OCI-LY7 (cell line): ENCODE results near the gene CCDC178. TPM values are rescaled to one million over a fixed set of nuclear protein-coding genes. Genes with fewer than 3 reads are reported as not detected.

Experiments used
- BruUV-seq: library from RNA; stranded (reverse); fragments of 400-500 nt; replicated peaks from 2 replicates; lab custom pipeline; 2021; lab: Mats Ljungman, UMichigan
- CTCF ChIA-PET: fragments of 300-600 bp; sonication (Branson Sonifier 250); formaldehyde crosslinking; loops from one replicate; lab custom pipeline; 2022; ENCODE audit warnings: antibody characterized with exemption; ENCODE audit not compliant: unreplicated experiment; lab: Charles Lee
- POLR2A ChIA-PET: fragments of 300-600 bp; sonication (Branson Sonifier 250); formaldehyde crosslinking; loops from one replicate; lab custom pipeline; 2022; ENCODE audit warnings: antibody characterized with exemption; lab: Charles Lee
- DNase-seq: peaks from one replicate; pipeline ENCODE4 v3.0.0-alpha.2; 2015; ENCODE audit warnings: low spot score
- H2AFZ ChIP-seq: fragments of 200-600 bp; sonication (generic), shearing (Covaris generic); 2 replicates; pipeline ENCODE4 v1.6.1; 2014; ENCODE audit warnings: mild to moderate bottlenecking, antibody characterized with exemption, low read length, moderate library complexity
- H3K27ac ChIP-seq: fragments of 200-600 bp; sonication (generic); 2 replicates; pipeline ENCODE4 v1.5.1; 2014; ENCODE audit warnings: mixed run types, low read depth, mild to moderate bottlenecking, moderate library complexity, low read length, inconsistent platforms; ENCODE audit not compliant: poor library complexity, severe bottlenecking
- H3K36me3 ChIP-seq: fragments of 200-600 bp; sonication (generic); 2 replicates; pipeline ENCODE4 v1.6.1; 2014; ENCODE audit warnings: mild to moderate bottlenecking, antibody characterized with exemption, low read length, moderate library complexity, mixed read lengths; ENCODE audit not compliant: insufficient read depth
- H3K4me1 ChIP-seq: fragments of 200-600 bp; sonication (generic); 2 replicates; pipeline ENCODE4 v1.5.1; 2014; ENCODE audit warnings: mild to moderate bottlenecking, low read length; ENCODE audit not compliant: insufficient read depth, poor library complexity, severe bottlenecking
- H3K4me2 ChIP-seq: fragments of 200-600 bp; sonication (generic); 2 replicates; pipeline ENCODE4 v1.6.1; 2014; ENCODE audit warnings: mild to moderate bottlenecking, low read length
- H3K4me3 ChIP-seq: fragments of 200-600 bp; sonication (generic); 2 replicates; pipeline ENCODE4 v1.5.1; 2014; ENCODE audit warnings: mild to moderate bottlenecking, low read depth, low read length; ENCODE audit not compliant: poor library complexity, severe bottlenecking
- H3K79me2 ChIP-seq: fragments of 200-600 bp; sonication (generic); 2 replicates; pipeline ENCODE4 v1.6.1; 2016; ENCODE audit warnings: low read depth, mild to moderate bottlenecking, low read length, moderate library complexity, mixed read lengths; ENCODE audit not compliant: insufficient read depth
- H3K9me2 ChIP-seq: fragments of 200-600 bp; sonication (generic); 2 replicates; pipeline ENCODE4 v1.6.1; 2016; ENCODE audit warnings: mild to moderate bottlenecking, low read length, mixed read lengths; ENCODE audit not compliant: insufficient read depth
- H3K9me3 ChIP-seq: fragments of 200-600 bp; sonication (generic); 2 replicates; pipeline ENCODE4 v1.6.1; 2014; ENCODE audit warnings: mild to moderate bottlenecking, mixed run types, low read length, mixed read lengths
- H4K20me1 ChIP-seq: fragments of 200-600 bp; sonication (generic); 2 replicates; pipeline ENCODE4 v1.6.1; 2014; ENCODE audit warnings: mild to moderate bottlenecking, antibody characterized with exemption, low read length, moderate library complexity, mixed read lengths; ENCODE audit not compliant: insufficient read depth
- CTCF ChIP-seq: fragments of 200-600 bp; sonication (generic); conservative IDR thresholded peaks from 2 replicates; pipeline ENCODE4 v1.5.1; 2014; ENCODE audit warnings: mild to moderate bottlenecking, antibody characterized with exemption, low read length, moderate library complexity, mixed read lengths
- EZH2phosphoT487 ChIP-seq: fragments of 200-600 bp; sonication (generic); IDR thresholded peaks from 2 replicates; pipeline ENCODE4 v1.6.1; 2018; ENCODE audit warnings: low read depth, borderline replicate concordance, mild to moderate bottlenecking, mixed run types, antibody characterized with exemption, low read length, moderate library complexity, mixed read lengths
- intact Hi-C: fragments of 100-400 bp; cut with micrococcal nuclease; formaldehyde crosslinking; loops from one replicate; pipeline ENCODE4 v1.10.0; 2022; ENCODE audit not compliant: unreplicated experiment
- total RNA-seq, 2 experiments: library from RNA; depleted of rRNA in 1 of 2; stranded (reverse); fragments of >200 nt in 1 of 2; shearing (Covaris generic) in 1 of 2; gene quantifications; 2 replicates each; pipeline ENCODE4 v1.2.3, GENCODE V29; 2014 to 2022

Gene CCDC178
- total RNA-seq, 2 experiments from 2014 or later = not detected

GRCh38 chr18:33115917-33116316, 324.6 kb downstream of the CCDC178 start:
- no peaks in the 10 kb centered on the region for H3K79me2 ChIP-seq
- CTCF ChIA-PET = no interaction called here
- H3K36me3 ChIP-seq = no peaks in the 10 kb centered on the region
- no peaks in the 10 kb centered on the region for H3K4me1 ChIP-seq
- no peak for DNase-seq
- no peaks in the 10 kb centered on the region for H4K20me1 ChIP-seq
- no TSS peak for BruUV-seq
- intact Hi-C loops = no loop called here
- no peak overlapping the region for H3K4me3 ChIP-seq
- TF ChIP-seq EZH2phosphoT487 = no peak
- TF ChIP-seq CTCF = no peak
- H3K4me2 ChIP-seq = no peak overlapping the region
- H2AFZ ChIP-seq = no peak overlapping the region
- no peaks in the 10 kb centered on the region for H3K9me3 ChIP-seq
- H3K9me2 ChIP-seq = no peaks in the 10 kb centered on the region
- no peak overlapping the region for H3K27ac ChIP-seq
- POLR2A ChIA-PET = no interaction called here

GRCh38 chr18:33115476-33115875, 325.0 kb downstream of the CCDC178 start:
- Histone ChIP-seq H4K20me1 (no peaks in the 10 kb centered on the region), H3K9me2 (no peaks in the 10 kb centered on the region), H3K9me3 (no peaks in the 10 kb centered on the region), H3K36me3 (no peaks in the 10 kb centered on the region), H3K79me2 (no peaks in the 10 kb centered on the region), H3K4me1 (no peaks in the 10 kb centered on the region), H2AFZ (no peak overlapping the region), H3K27ac (no peak overlapping the region), H3K4me3 (no peak overlapping the region), H3K4me2 (no peak overlapping the region)
- ChIA-PET POLR2A (no interaction called here), CTCF (no interaction called here)
- no peak for DNase-seq
- intact Hi-C loops = no loop called here
- no peak for TF ChIP-seq CTCF
- no peak for TF ChIP-seq EZH2phosphoT487
- BruUV-seq = no TSS peak

- TF ChIP-seq EZH2phosphoT487 (no peak), CTCF (no peak)
- Histone ChIP-seq H2AFZ (no peak overlapping the region), H3K4me3 (no peak overlapping the region), H3K9me3 (no peaks in the 10 kb centered on the region), H3K27ac (no peak overlapping the region), H4K20me1 (no peaks in the 10 kb centered on the region), H3K4me2 (no peak overlapping the region), H3K36me3 (no peaks in the 10 kb centered on the region), H3K9me2 (no peaks in the 10 kb centered on the region), H3K79me2 (no peaks in the 10 kb centered on the region), H3K4me1 (no peaks in the 10 kb centered on the region)
- intact Hi-C loops = no loop called here
- ChIA-PET CTCF (no interaction called here), POLR2A (no interaction called here)
- no TSS peak for BruUV-seq
- DNase-seq = no peak
Observed at GRCh38 chr18:33114749-33115148, 325.8 kb downstream of the CCDC178 start.
